GM23338 (cell line): ENCODE results near the gene MRPS26. TPM values are rescaled to one million over a fixed set of nuclear protein-coding genes. Genes with fewer than 3 reads are reported as not detected.
A peak's percentile ranks its signal among the peaks of the same experiment; 100 is the strongest.

Source experiments
- ATAC-seq: fragments of 200-7000 bp; cut with Tn5 transposase; 3 replicates; pipeline ENCODE4 v1.9.1; 2020
- DNase-seq: peaks from one replicate; pipeline ENCODE4 v3.0.0-alpha.2; 2015; ENCODE audit warnings: low spot score
- H2AFZ ChIP-seq: fragments of 200-600 bp; sonication (generic); 2 replicates; pipeline ENCODE4 v1.8.0; 2016; ENCODE audit warnings: antibody characterized with exemption, mild to moderate bottlenecking, moderate library complexity
- H3F3A ChIP-seq: fragments of 200-600 bp; sonication (generic); replicated peaks from 2 replicates; pipeline ENCODE4 v1.8.0; 2017; ENCODE audit warnings: antibody characterized with exemption, mixed run types, low read depth
- H3K27ac ChIP-seq: fragments of 200-600 bp; sonication (generic); 2 replicates; pipeline ENCODE4 v1.6.1; 2016; ENCODE audit warnings: low read depth
- H3K27me3 ChIP-seq: fragments of 200-600 bp; sonication (generic); 2 replicates; pipeline ENCODE4 v1.8.0; 2016; ENCODE audit warnings: mild to moderate bottlenecking, mixed run types, moderate library complexity; ENCODE audit not compliant: insufficient read depth
- H3K36me3 ChIP-seq: fragments of 200-600 bp; sonication (generic); 2 replicates; pipeline ENCODE4 v1.8.0; 2016; ENCODE audit warnings: mild to moderate bottlenecking; ENCODE audit not compliant: insufficient read depth
- H3K4me1 ChIP-seq: fragments of 200-600 bp; sonication (generic); 2 replicates; pipeline ENCODE4 v1.8.0; 2016; ENCODE audit warnings: mild to moderate bottlenecking, moderate library complexity; ENCODE audit not compliant: insufficient read depth
- H3K4me2 ChIP-seq: fragments of 200-600 bp; sonication (generic); 2 replicates; pipeline ENCODE4 v1.7.1; 2017; ENCODE audit warnings: mixed run types
- H3K4me3 ChIP-seq: fragments of 200-600 bp; sonication (generic); 2 replicates; pipeline ENCODE4 v1.6.1; 2016; ENCODE audit warnings: mixed run types
- H3K79me2 ChIP-seq: fragments of 200-600 bp; sonication (generic); replicated peaks from 2 replicates; pipeline ENCODE4 v1.8.0; 2017; ENCODE audit warnings: mild to moderate bottlenecking; ENCODE audit not compliant: insufficient read depth
- H3K9me2 ChIP-seq: fragments of 200-600 bp; sonication (generic); 2 replicates; pipeline ENCODE4 v1.8.0; 2017; ENCODE audit not compliant: insufficient read depth
- H4K20me1 ChIP-seq: fragments of 200-600 bp; sonication (generic); replicated peaks from 2 replicates; pipeline ENCODE4 v1.8.0; 2017; ENCODE audit warnings: mild to moderate bottlenecking; ENCODE audit not compliant: insufficient read depth
- H3K27ac Mint-ChIP-seq: 2 replicates; pipeline ENCODE4 v1.8.0; 2020; ENCODE audit warnings: inconsistent platforms, mild to moderate bottlenecking, moderate library complexity, mixed read lengths
- H3K27me3 Mint-ChIP-seq: 3 replicates; pipeline ENCODE4 v1.8.0; 2022; ENCODE audit warnings: low read depth, mild to moderate bottlenecking, moderate library complexity, mixed read lengths, inconsistent platforms; ENCODE audit not compliant: insufficient read depth, poor library complexity
- H3K36me3 Mint-ChIP-seq: 3 replicates; pipeline ENCODE4 v1.8.0; 2021; ENCODE audit warnings: low read depth, mild to moderate bottlenecking, inconsistent platforms, moderate library complexity, mixed read lengths
- H3K4me1 Mint-ChIP-seq: 3 replicates; pipeline ENCODE4 v1.8.0; 2020; ENCODE audit warnings: mild to moderate bottlenecking, inconsistent platforms, mixed read lengths
- H3K4me3 Mint-ChIP-seq: 3 replicates; pipeline ENCODE4 v1.8.0; 2021; ENCODE audit warnings: moderate library complexity, mild to moderate bottlenecking, inconsistent platforms, mixed read lengths
- H3K9me3 Mint-ChIP-seq: 3 replicates; pipeline ENCODE4 v1.8.0; 2020; ENCODE audit warnings: moderate library complexity, mild to moderate bottlenecking, inconsistent platforms, mixed read lengths
- CREB1 ChIP-seq: fragments of 250-450 bp; sonication (Bioruptor Pico); IDR thresholded peaks from 2 replicates; pipeline ENCODE4 v1.5.0; 2020; ENCODE audit warnings: low read depth, mild to moderate bottlenecking, moderate library complexity
- ETS1 ChIP-seq: IDR thresholded peaks from 2 replicates; pipeline ENCODE4 v1.6.1; 2016; ENCODE audit warnings: antibody characterized with exemption
- EZH2 ChIP-seq: fragments of 200-600 bp; sonication (generic); IDR thresholded peaks from one replicate; pipeline ENCODE4 v1.8.0; 2017; ENCODE audit warnings: antibody characterized with exemption, mild to moderate bottlenecking, low read depth; ENCODE audit not compliant: unreplicated experiment
- JUNB ChIP-seq: IDR thresholded peaks from one replicate; pipeline ENCODE4 v1.6.1; 2016; ENCODE audit warnings: antibody characterized with exemption; ENCODE audit not compliant: unreplicated experiment
- NANOG ChIP-seq: IDR thresholded peaks from 2 replicates; pipeline ENCODE4 v1.6.1; 2016; ENCODE audit warnings: antibody characterized with exemption, borderline replicate concordance
- REST ChIP-seq: IDR thresholded peaks from one replicate; pipeline ENCODE4 v1.6.1; 2018; ENCODE audit warnings: antibody characterized with exemption; ENCODE audit not compliant: unreplicated experiment
- STAT1 ChIP-seq: IDR thresholded peaks from one replicate; pipeline ENCODE4 v1.6.1; 2016; ENCODE audit warnings: antibody characterized with exemption; ENCODE audit not compliant: unreplicated experiment
- polyA plus RNA-seq: library from polyadenylated mRNA; unstranded; fragments of >200 nt; fragmentation: Nextera tagmentation; extraction: Ambion mirVana; gene quantifications from 2 replicates; pipeline ENCODE4 v1.2.1, GENCODE V29; 2016
- total RNA-seq: library from RNA; depleted of rRNA; stranded (reverse); fragments of >200 nt; shearing (Covaris generic); gene quantifications from 2 replicates; pipeline ENCODE4 v1.2.3, GENCODE V29; 2014

MRPS26 gene
- total and polyA plus RNA-seq, 2 experiments from 2014 or later, result 105 to 154 TPM

- TF ChIP-seq ETS1, result no peak
- TF ChIP-seq NANOG, result no peak
- no peak for TF ChIP-seq REST
- TF ChIP-seq EZH2, result peak; percentile 96
- no peak for TF ChIP-seq CREB1 (CRISPR knock-in tag)
- no peak for TF ChIP-seq STAT1
Measured at GRCh38 chr20:3082306-3082951, 36.6 kb downstream of the MRPS26 start (continued).

DNA sequence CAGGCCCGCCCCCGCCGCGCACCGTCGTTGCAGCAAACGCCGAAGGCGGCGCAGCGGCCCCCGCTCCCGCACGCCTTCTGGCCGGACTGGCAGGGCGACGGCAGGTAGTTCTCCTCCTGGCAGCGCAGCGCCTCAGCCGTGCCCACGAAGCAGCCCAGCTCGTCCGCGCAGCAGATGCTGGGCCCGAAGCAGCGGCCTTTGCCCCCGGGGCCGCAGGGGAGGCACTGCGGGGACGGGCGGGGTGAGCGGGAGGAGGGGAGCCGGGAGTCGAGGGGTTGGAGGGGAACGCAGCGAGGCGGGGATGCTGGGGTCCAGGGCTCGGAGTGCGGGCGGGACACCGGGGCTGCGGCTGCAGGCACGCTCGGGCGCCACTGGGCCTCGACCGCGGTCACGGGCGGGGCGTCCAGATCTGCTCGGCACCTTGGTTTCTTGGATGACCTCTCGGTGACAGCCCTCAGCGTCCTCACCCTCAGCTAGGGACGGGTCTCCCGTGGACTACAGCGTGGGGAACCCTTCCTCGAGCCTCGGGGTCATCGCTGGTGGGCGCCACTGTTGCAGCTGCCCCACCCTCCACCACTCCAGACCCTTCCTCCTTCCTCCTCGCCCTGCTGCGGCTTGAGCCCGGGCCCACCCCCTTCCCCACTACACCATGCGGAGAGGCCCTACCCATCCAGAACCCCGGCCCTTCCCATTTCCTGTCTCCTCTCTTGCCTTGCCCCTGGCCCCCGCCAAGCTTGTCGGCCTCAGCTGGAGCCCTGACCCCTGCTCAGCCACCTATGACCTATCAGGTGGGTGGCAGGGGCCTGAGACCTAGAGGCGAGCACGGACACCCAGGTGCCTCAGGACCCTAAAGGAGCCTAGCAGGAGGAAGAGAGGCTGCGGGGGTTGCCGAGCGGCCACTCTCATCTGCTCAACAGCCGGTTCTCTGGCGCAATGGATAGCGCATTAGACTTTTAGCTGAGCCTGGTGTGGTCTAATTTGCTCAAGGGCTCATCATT lies 37.4 kb downstream of the MRPS26 start:
- H3K4me1 ChIP-seq, result peaks cover 4% of the 10 kb centered on the region; the same call in 1 of the 2 replicates
- no peaks in the 10 kb centered on the region for H3K9me2 ChIP-seq
- ATAC-seq (peak; percentile 73), DNase-seq (peak; percentile 55)
- peak overlapping the region; percentile 61 for H3K4me3 ChIP-seq
- Mint-ChIP-seq H3K9me3 (no peaks in the 10 kb centered on the region), H3K36me3 (no peaks in the 10 kb centered on the region), H3K4me3 (peak overlapping the region; percentile 57), H3K4me1 (peaks cover 3% of the 10 kb centered on the region; the same call in 1 of the 3 replicates), H3K27ac (no peak overlapping the region), H3K27me3 (peaks cover 47% of the 10 kb centered on the region)
- peaks cover 53% of the 10 kb centered on the region for H3K27me3 ChIP-seq
- no peaks in the 10 kb centered on the region for H4K20me1 ChIP-seq
- no peaks in the 10 kb centered on the region for H3K79me2 ChIP-seq
- no peak overlapping the region for H3K27ac ChIP-seq
- TF ChIP-seq EZH2 (peak; percentile 81), JUNB (no peak)
- H3F3A ChIP-seq, result no peaks in the 10 kb centered on the region
- peak overlapping the region; percentile 82 for H3K4me2 ChIP-seq
- peak overlapping the region; percentile 96 for H2AFZ ChIP-seq
- no peaks in the 10 kb centered on the region for H3K36me3 ChIP-seq
